Cardiac muscle cell (in vitro differentiated cells and primary cell): ENCODE measurements around the gene HMG20B. TPM values are rescaled to one million over a fixed set of nuclear protein-coding genes. Genes with fewer than 3 reads are reported as not detected.

ENCODE experiments used
- DNase-seq, 2 donors: peaks; one replicate each; pipeline versions ENCODE4 v3.0.0 to v3.0.0-alpha.2; 2010 to 2017; ENCODE audit warnings: low read depth in 1 of 2, low spot score in 1 of 2
- H3K27ac ChIP-seq: fragments of 200-600 bp; sonication (generic); 2 replicates; pipeline ENCODE4 v1.5.1; 2016
- H3K27me3 ChIP-seq: fragments of 200-600 bp; sonication (generic); 2 replicates; pipeline ENCODE4 v1.6.0; 2016; ENCODE audit warnings: control low read depth
- H3K36me3 ChIP-seq: fragments of 200-600 bp; sonication (generic); 2 replicates; pipeline ENCODE4 v1.5.1; 2016; ENCODE audit warnings: control low read depth
- H3K4me1 ChIP-seq: fragments of 200-600 bp; sonication (generic); 2 replicates; pipeline ENCODE4 v1.8.1; 2017; ENCODE audit warnings: low read depth, mild to moderate bottlenecking, mixed run types
- H3K4me3 ChIP-seq: fragments of 200-600 bp; sonication (generic); 2 replicates; pipeline ENCODE4 v1.5.1; 2016; ENCODE audit warnings: mild to moderate bottlenecking
- H3K9me3 ChIP-seq: fragments of 200-600 bp; sonication (generic); 2 replicates; pipeline ENCODE4 v1.5.1; 2017; ENCODE audit warnings: low read depth, mild to moderate bottlenecking, control low read depth
- CTCF ChIP-seq: IDR thresholded peaks from 2 replicates; pipeline ENCODE4 v1.5.1; 2012; ENCODE audit warnings: low read depth, mild to moderate bottlenecking, low read length
- polyA plus RNA-seq: library from polyadenylated mRNA; unstranded; fragments of >200 nt; fragmentation: Nextera tagmentation; extraction: Ambion mirVana; gene quantifications from 2 replicates; pipeline ENCODE4 v1.2.1, GENCODE V29; 2016
- total RNA-seq: library from RNA; depleted of rRNA; stranded (reverse); fragments of >200 nt; gene quantifications from 2 replicates; pipeline ENCODE4 v1.2.3, GENCODE V29; 2016

The HMG20B gene
- total and polyA plus RNA-seq, 2 experiments from 2014 or later = 154 to 253 TPM

- no peaks in the 10 kb centered on the region for H3K36me3 ChIP-seq
- H3K9me3 ChIP-seq = no peaks in the 10 kb centered on the region
- H3K4me1 ChIP-seq = peaks cover 3% of the 10 kb centered on the region
- no peak overlapping the region for H3K27ac ChIP-seq
- peak overlapping the region; percentile 87 for H3K4me3 ChIP-seq
- DNase-seq = peak; percentile 95 to 96
- no peak for TF ChIP-seq CTCF
- H3K27me3 ChIP-seq = no peaks in the 10 kb centered on the region
Observed at GRCh38 chr19:3573858-3574637, 1.3 kb downstream of the HMG20B start.

GRCh38 chr19:3575260-3575741, 2.6 kb downstream of the HMG20B start:
- Histone ChIP-seq H3K36me3 (no peaks in the 10 kb centered on the region), H3K4me3 (no peak overlapping the region), H3K4me1 (peaks cover 3% of the 10 kb centered on the region), H3K27ac (no peak overlapping the region), H3K27me3 (no peaks in the 10 kb centered on the region), H3K9me3 (no peaks in the 10 kb centered on the region)
- peak in 1 of 2 donors; percentile 44 for DNase-seq
- TF ChIP-seq CTCF = peak; percentile 29

GRCh38 chr19:3575949-3576673, 3.4 kb downstream of the HMG20B start:
- H3K9me3 ChIP-seq = no peaks in the 10 kb centered on the region
- H3K27ac ChIP-seq = no peak overlapping the region
- H3K4me3 ChIP-seq = no peak overlapping the region
- H3K27me3 ChIP-seq = no peaks in the 10 kb centered on the region
- H3K4me1 ChIP-seq = peaks cover 3% of the 10 kb centered on the region
- H3K36me3 ChIP-seq = no peaks in the 10 kb centered on the region
- TF ChIP-seq CTCF = no peak
- no peak for DNase-seq

- no peaks in the 10 kb centered on the region for H3K36me3 ChIP-seq
- no peaks in the 10 kb centered on the region for H3K27me3 ChIP-seq
- peaks cover 3% of the 10 kb centered on the region for H3K4me1 ChIP-seq
- DNase-seq = peak; percentile 75 to 85
- H3K9me3 ChIP-seq = no peaks in the 10 kb centered on the region
- H3K27ac ChIP-seq = no peak overlapping the region
- peak overlapping the region; percentile 15 for H3K4me3 ChIP-seq
- no peak for TF ChIP-seq CTCF
Observed at GRCh38 chr19:3576696-3577443, 4.1 kb downstream of the HMG20B start.

GRCh38 chr19:3577723-3578344, 5.1 kb downstream of the HMG20B start:
- no peak for TF ChIP-seq CTCF
- H3K27me3 ChIP-seq = no peaks in the 10 kb centered on the region
- no peak for DNase-seq
- no peak overlapping the region for H3K4me3 ChIP-seq
- no peaks in the 10 kb centered on the region for H3K36me3 ChIP-seq
- no peak overlapping the region for H3K27ac ChIP-seq
- peaks cover 3% of the 10 kb centered on the region for H3K4me1 ChIP-seq
- H3K9me3 ChIP-seq = no peaks in the 10 kb centered on the region
